ENCODE data around the gene FER.

DNA sequence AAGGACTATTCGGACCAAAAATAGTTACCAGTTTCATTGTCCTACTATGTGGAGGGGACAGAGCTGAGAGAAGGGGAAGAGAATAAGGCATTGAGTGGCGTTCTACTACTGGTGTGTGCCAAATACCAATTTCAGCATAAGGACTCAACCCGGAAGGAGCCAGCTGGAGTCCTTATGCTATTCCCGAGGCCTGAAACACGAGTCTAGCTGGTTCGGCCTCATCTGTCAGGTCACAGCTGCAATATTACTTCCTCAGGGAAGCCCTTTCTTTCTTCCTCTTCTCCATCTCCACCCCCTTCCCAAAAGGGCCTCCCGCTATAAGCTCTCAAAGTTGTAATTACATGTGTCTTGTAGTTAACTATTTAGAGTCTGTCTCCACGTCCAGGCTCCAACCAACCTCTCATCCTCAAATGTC lies 20.5 kb upstream of the FER start:
- TF ChIP-seq CTCF (IDR thresholded peaks at IDR 0.05; ENCODE audit: low read depth, low read length) (no peak), EZH2phosphoT487 (IDR thresholded peaks at IDR 0.05; ENCODE audit: low read depth) (no peak)
